Vagina (tissue), 2 donors: ENCODE measurements around the gene ZNF579. TPM values are rescaled to one million over a fixed set of nuclear protein-coding genes. Genes with fewer than 3 reads are reported as not detected.

Experiments used
- DNase-seq, 2 donors: peaks; one replicate each; pipeline ENCODE4 v3.0.0-alpha.2; 2017; ENCODE audit errors: extremely low spot score in 2 of 2
- H3K27ac ChIP-seq: fragments of 200-600 bp; sonication (generic); one replicate; pipeline ENCODE4 v1.5.1; 2019
- H3K27me3 ChIP-seq: fragments of 200-600 bp; sonication (generic); one replicate; pipeline ENCODE4 v1.5.1; 2019
- H3K36me3 ChIP-seq, 2 donors: fragments of 200-600 bp; sonication (generic); one replicate each; pipeline ENCODE4 v1.5.1; 2017 to 2019
- H3K4me1 ChIP-seq: fragments of 200-600 bp; sonication (generic); one replicate; pipeline ENCODE4 v1.5.1; 2019
- H3K4me3 ChIP-seq, 2 donors: fragments of 200-600 bp; sonication (generic); 1 replicate in 1 of 2; 2 replicates in 1 of 2; pipeline ENCODE4 v1.5.1; 2016 to 2019
- H3K9me3 ChIP-seq: fragments of 200-600 bp; sonication (generic); one replicate; pipeline ENCODE4 v1.5.1; 2019
- CTCF ChIP-seq, 3 experiments: fragments of 450-650 bp in 2 of 3; fragments of 200-600 bp in 1 of 3; sonication (generic) in 1 of 3; IDR thresholded peaks; one replicate each; pipeline ENCODE4 v1.5.1; 2017 to 2019; ENCODE audit warnings: antibody characterized with exemption in 3 of 3, mild to moderate bottlenecking in 2 of 3, moderate library complexity in 2 of 3
- POLR2A ChIP-seq, 2 donors: fragments of 450-650 bp; IDR thresholded peaks; one replicate each; pipeline ENCODE4 v1.6.1; 2017; ENCODE audit warnings: antibody characterized with exemption in 2 of 2, mild to moderate bottlenecking in 2 of 2, moderate library complexity in 2 of 2
- POLR2AphosphoS5 ChIP-seq, 2 donors: sonication (generic); formaldehyde crosslinking; IDR thresholded peaks; one replicate each; pipeline ENCODE4 v1.9.0; 2017; ENCODE audit warnings: antibody characterized with exemption in 2 of 2, mild to moderate bottlenecking in 2 of 2, low read depth in 1 of 2; ENCODE audit not compliant: insufficient read depth in 1 of 2
- intact Hi-C: fragments of 100-400 bp; cut with DNase I; formaldehyde crosslinking; loops from one replicate; pipeline ENCODE4 v1.15.1; 2023
- total RNA-seq: library from RNA; depleted of rRNA; stranded (reverse); fragments of >200 nt; gene quantifications from one replicate; pipeline ENCODE4 v1.2.3, GENCODE V29; 2016

Gene ZNF579
- total RNA-seq, 1 donor from 2014 or later: 3.2 TPM

- Histone ChIP-seq H3K27ac (no peak overlapping the region), H3K36me3 (no peaks in the 10 kb centered on the region), H3K4me1 (no peaks in the 10 kb centered on the region), H3K4me3 (no peak overlapping the region), H3K27me3 (no peaks in the 10 kb centered on the region), H3K9me3 (no peaks in the 10 kb centered on the region)
- intact Hi-C loops: no loop called here
- TF ChIP-seq CTCF (IDR thresholded peaks at IDR 0.05) (no peak), POLR2AphosphoS5 (IDR thresholded peaks at IDR 0.05; ENCODE audit: insufficient read depth in 1 of 2, low read depth in 1 of 2) (no peak), POLR2A (IDR thresholded peaks at IDR 0.05) (no peak)
- DNase-seq: no peak
Measured at GRCh38 chr19:55559684-55560083, 21.0 kb downstream of the ZNF579 start.

GRCh38 chr19:55554741-55555152 is 25.9 kb downstream of the ZNF579 start:
- TF ChIP-seq POLR2A (IDR thresholded peaks at IDR 0.05) (no peak), CTCF (IDR thresholded peaks at IDR 0.05) (no peak), POLR2AphosphoS5 (IDR thresholded peaks at IDR 0.05; ENCODE audit: insufficient read depth in 1 of 2, low read depth in 1 of 2) (no peak)
- no peak for DNase-seq
- no peak overlapping the region for H3K4me3 ChIP-seq
- intact Hi-C loops: no loop called here
- no peaks in the 10 kb centered on the region for H3K36me3 ChIP-seq
- H3K27ac ChIP-seq: no peak overlapping the region
- no peaks in the 10 kb centered on the region for H3K9me3 ChIP-seq
- H3K4me1 ChIP-seq: no peaks in the 10 kb centered on the region
- H3K27me3 ChIP-seq: no peaks in the 10 kb centered on the region

DNA sequence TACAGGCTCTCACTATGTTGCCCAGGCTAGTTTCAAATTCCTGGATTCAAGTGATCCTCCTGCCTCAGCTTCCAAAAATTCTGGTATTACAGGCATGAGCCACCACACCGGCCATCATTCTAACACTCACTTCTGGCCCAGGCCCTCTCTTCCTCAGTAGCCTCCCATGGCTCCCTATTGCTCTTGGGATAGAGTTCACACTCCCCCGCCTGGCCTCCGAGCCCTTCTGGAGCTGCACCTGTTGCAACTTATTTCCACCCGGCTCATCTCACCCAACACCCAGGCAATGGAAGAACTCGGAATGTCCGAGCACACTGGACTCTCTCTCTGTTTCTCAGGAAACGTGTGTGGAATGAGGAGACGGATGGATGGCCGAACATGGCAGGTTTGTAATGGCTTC is 26.3 kb downstream of the ZNF579 start:
- intact Hi-C loops: no loop called here
- H3K27me3 ChIP-seq: no peaks in the 10 kb centered on the region
- H3K9me3 ChIP-seq: no peaks in the 10 kb centered on the region
- no peaks in the 10 kb centered on the region for H3K36me3 ChIP-seq
- DNase-seq: no peak
- no peaks in the 10 kb centered on the region for H3K4me1 ChIP-seq
- H3K27ac ChIP-seq: no peak overlapping the region
- no peak for TF ChIP-seq POLR2A (IDR thresholded peaks at IDR 0.05)
- TF ChIP-seq CTCF (IDR thresholded peaks at IDR 0.05): no peak
- TF ChIP-seq POLR2AphosphoS5 (IDR thresholded peaks at IDR 0.05; ENCODE audit: insufficient read depth in 1 of 2, low read depth in 1 of 2): no peak
- H3K4me3 ChIP-seq: no peak overlapping the region

- DNase-seq: no peak
- no peak overlapping the region for H3K4me3 ChIP-seq
- no peak overlapping the region for H3K27ac ChIP-seq
- no peaks in the 10 kb centered on the region for H3K36me3 ChIP-seq
- TF ChIP-seq CTCF (IDR thresholded peaks at IDR 0.05): no peak
- no peak for TF ChIP-seq POLR2AphosphoS5 (IDR thresholded peaks at IDR 0.05; ENCODE audit: insufficient read depth in 1 of 2, low read depth in 1 of 2)
- no peak for TF ChIP-seq POLR2A (IDR thresholded peaks at IDR 0.05)
- intact Hi-C loops: no loop called here
- no peaks in the 10 kb centered on the region for H3K27me3 ChIP-seq
- no peaks in the 10 kb centered on the region for H3K4me1 ChIP-seq
- no peaks in the 10 kb centered on the region for H3K9me3 ChIP-seq
Measured at GRCh38 chr19:55553217-55554182, 27.1 kb downstream of the ZNF579 start.

- H3K36me3 ChIP-seq: no peaks in the 10 kb centered on the region
- H3K4me3 ChIP-seq: no peak overlapping the region
- H3K4me1 ChIP-seq: no peaks in the 10 kb centered on the region
- no peaks in the 10 kb centered on the region for H3K9me3 ChIP-seq
- H3K27ac ChIP-seq: no peak overlapping the region
- no peaks in the 10 kb centered on the region for H3K27me3 ChIP-seq
- no peak for TF ChIP-seq CTCF (IDR thresholded peaks at IDR 0.05)
- TF ChIP-seq POLR2A (IDR thresholded peaks at IDR 0.05): no peak
- no peak for TF ChIP-seq POLR2AphosphoS5 (IDR thresholded peaks at IDR 0.05; ENCODE audit: insufficient read depth in 1 of 2, low read depth in 1 of 2)
- intact Hi-C loops: no loop called here
- DNase-seq: no peak
Measured at GRCh38 chr19:55552620-55553019, 28.0 kb downstream of the ZNF579 start.
